PC-9 (cell line): ENCODE data around the gene PRM3.

Source experiments
- EZH2 ChIP-seq: fragments of 200-600 bp; sonication (generic); IDR thresholded peaks from 2 replicates; pipeline ENCODE4 v1.8.0; 2017; ENCODE audit warnings: antibody characterized with exemption, low read depth
- TF ChIP-seq, protein P1 (sequence below): fragments of 200-600 bp; sonication (generic); conservative IDR thresholded peaks from 2 replicates; pipeline ENCODE4 v1.6.1; 2017; ENCODE audit warnings: mixed run types, antibody characterized with exemption, mild to moderate bottlenecking, moderate library complexity

DNA sequence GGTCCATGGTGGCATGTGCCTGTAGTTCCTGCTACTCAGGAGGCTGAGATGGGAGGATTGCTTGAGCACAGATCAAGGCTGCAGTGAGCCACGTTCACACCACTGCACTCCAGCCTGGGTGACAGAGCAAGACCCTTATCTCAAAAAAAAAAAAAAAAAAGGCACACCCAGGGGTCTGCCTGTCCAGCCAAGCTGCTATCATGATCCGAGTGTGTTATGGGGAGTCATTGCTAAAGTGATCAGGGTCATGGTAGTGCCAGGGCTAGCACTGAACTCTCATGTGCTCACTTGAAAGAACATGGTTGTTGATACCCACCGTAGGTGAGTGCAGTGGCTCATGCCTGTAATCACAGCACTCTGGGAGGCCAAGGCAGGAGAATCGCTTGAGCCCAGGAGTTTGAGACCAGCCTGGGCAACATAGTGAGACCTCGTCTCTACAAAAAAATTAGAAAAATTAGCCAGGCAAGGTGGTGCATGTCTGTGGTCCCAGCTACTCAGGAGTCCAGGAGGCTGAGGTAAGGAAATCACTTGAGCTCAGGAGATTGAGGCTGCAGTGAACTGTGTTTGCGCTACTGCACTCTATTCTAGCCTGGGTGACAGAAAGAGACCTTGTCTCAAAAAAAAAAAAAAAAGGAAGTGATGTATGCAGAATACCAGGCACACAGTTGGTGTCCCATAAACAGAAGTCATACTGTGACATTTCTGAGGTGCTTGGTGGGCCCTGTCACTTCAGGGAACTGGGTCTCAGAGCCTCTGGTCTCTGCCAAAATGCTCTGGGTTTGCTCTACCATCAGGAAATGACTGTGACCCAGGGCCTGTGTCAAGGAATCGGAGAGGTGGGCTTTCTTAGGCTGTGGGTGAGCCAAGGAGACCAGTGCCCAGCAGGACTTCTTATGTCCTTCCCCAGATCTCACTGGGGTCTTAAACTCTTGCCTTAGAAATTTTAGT, 5.5 kb upstream of the PRM3 start:
- TF ChIP-seq, protein P1, sequence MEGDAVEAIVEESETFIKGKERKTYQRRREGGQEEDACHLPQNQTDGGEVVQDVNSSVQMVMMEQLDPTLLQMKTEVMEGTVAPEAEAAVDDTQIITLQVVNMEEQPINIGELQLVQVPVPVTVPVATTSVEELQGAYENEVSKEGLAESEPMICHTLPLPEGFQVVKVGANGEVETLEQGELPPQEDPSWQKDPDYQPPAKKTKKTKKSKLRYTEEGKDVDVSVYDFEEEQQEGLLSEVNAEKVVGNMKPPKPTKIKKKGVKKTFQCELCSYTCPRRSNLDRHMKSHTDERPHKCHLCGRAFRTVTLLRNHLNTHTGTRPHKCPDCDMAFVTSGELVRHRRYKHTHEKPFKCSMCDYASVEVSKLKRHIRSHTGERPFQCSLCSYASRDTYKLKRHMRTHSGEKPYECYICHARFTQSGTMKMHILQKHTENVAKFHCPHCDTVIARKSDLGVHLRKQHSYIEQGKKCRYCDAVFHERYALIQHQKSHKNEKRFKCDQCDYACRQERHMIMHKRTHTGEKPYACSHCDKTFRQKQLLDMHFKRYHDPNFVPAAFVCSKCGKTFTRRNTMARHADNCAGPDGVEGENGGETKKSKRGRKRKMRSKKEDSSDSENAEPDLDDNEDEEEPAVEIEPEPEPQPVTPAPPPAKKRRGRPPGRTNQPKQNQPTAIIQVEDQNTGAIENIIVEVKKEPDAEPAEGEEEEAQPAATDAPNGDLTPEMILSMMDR = no peak
- TF ChIP-seq EZH2 = no peak
